KMS-11 (cell line): ENCODE results near the gene SMIM5.
"Not testable (repeated sequence)": the region's sequence is repeated elsewhere in the genome, so short reads cannot be mapped to it uniquely, and the experiment has no call there.

Experiments
- H2AFZ ChIP-seq: fragments of 200-600 bp; sonication (generic); 2 replicates; pipeline ENCODE4 v1.6.1; 2016; ENCODE audit warnings: antibody characterized with exemption, mixed run types, low read depth
- H3K27ac ChIP-seq: fragments of 200-600 bp; sonication (generic); 2 replicates; pipeline ENCODE4 v1.6.1; 2016; ENCODE audit warnings: mild to moderate bottlenecking, mixed run types
- H3K27me3 ChIP-seq: fragments of 200-600 bp; sonication (generic); 2 replicates; pipeline ENCODE4 v1.6.1; 2017; ENCODE audit warnings: mild to moderate bottlenecking, low read depth, mixed run types, moderate library complexity; ENCODE audit not compliant: insufficient read depth
- H3K36me3 ChIP-seq: fragments of 200-600 bp; sonication (generic); 2 replicates; pipeline ENCODE4 v1.6.1; 2017; ENCODE audit warnings: mild to moderate bottlenecking, mixed run types; ENCODE audit not compliant: insufficient read depth
- H3K4me1 ChIP-seq: fragments of 200-600 bp; sonication (generic); 2 replicates; pipeline ENCODE4 v1.6.1; 2016; ENCODE audit warnings: mild to moderate bottlenecking, low read depth, mixed run types; ENCODE audit not compliant: poor library complexity, severe bottlenecking
- H3K4me2 ChIP-seq: fragments of 200-600 bp; sonication (generic); 2 replicates; pipeline ENCODE4 v1.7.0; 2016; ENCODE audit warnings: mild to moderate bottlenecking, mixed run types
- H3K4me3 ChIP-seq: fragments of 200-600 bp; sonication (generic); IDR thresholded peaks from 2 replicates; pipeline ENCODE4 v1.6.1; 2017; ENCODE audit warnings: low read depth, low read length, mixed read lengths; ENCODE audit not compliant: insufficient read depth
- H3K79me2 ChIP-seq: fragments of 200-600 bp; sonication (generic); 2 replicates; pipeline ENCODE4 v1.6.1; 2016; ENCODE audit warnings: low read depth, mixed run types; ENCODE audit not compliant: insufficient read depth
- H3K9ac ChIP-seq: fragments of 200-600 bp; sonication (generic); 2 replicates; pipeline ENCODE4 v1.6.1; 2016; ENCODE audit warnings: mild to moderate bottlenecking, mixed run types
- H4K20me1 ChIP-seq: fragments of 200-600 bp; sonication (generic); 2 replicates; pipeline ENCODE4 v1.6.1; 2016; ENCODE audit warnings: mild to moderate bottlenecking, mixed run types; ENCODE audit not compliant: insufficient read depth
- TF ChIP-seq, protein P1 (sequence below): fragments of 200-600 bp; sonication (generic); conservative IDR thresholded peaks from 2 replicates; pipeline ENCODE4 v1.6.1; 2017; ENCODE audit warnings: low read depth, mild to moderate bottlenecking, antibody characterized with exemption, low read length, moderate library complexity, mixed read lengths

The SMIM5 gene

DNA sequence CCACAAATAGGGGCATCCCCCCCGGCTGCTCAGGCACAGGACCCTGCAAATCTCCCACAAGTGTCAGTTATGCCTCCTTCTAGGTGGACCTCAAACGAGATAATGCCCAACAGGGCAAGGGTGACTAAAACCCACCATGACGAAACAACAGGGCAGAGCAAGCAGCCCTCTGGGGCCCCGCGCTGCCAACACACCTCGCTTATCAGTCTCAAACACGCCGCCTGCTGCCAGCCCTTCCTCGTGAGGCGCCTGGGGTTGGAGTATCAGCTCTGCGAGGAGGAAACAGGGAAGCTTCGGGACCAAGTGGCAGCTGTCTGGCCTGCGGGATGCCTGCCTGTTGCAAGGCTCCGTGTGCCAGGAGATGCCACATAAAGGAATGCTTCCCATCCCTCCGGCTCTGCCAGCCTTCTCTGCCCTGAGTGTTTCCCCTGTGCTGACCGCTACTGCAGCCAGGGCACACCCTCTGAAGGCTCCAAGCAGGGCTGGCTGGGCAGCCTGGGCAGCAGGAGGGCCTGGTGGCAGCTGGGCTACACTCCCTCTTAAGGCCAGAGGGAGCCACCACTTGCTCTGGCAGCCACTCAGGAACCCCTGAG, 2.5 kb downstream of the SMIM5 start:
- TF ChIP-seq, protein P1, sequence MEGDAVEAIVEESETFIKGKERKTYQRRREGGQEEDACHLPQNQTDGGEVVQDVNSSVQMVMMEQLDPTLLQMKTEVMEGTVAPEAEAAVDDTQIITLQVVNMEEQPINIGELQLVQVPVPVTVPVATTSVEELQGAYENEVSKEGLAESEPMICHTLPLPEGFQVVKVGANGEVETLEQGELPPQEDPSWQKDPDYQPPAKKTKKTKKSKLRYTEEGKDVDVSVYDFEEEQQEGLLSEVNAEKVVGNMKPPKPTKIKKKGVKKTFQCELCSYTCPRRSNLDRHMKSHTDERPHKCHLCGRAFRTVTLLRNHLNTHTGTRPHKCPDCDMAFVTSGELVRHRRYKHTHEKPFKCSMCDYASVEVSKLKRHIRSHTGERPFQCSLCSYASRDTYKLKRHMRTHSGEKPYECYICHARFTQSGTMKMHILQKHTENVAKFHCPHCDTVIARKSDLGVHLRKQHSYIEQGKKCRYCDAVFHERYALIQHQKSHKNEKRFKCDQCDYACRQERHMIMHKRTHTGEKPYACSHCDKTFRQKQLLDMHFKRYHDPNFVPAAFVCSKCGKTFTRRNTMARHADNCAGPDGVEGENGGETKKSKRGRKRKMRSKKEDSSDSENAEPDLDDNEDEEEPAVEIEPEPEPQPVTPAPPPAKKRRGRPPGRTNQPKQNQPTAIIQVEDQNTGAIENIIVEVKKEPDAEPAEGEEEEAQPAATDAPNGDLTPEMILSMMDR: no peak
- Histone ChIP-seq H3K9ac (no peak overlapping the region), H3K4me3 (no peak overlapping the region), H3K4me2 (no peak overlapping the region), H3K27me3 (no peaks in the 10 kb centered on the region), H4K20me1 (no peaks in the 10 kb centered on the region), H3K79me2 (no peaks in the 10 kb centered on the region), H3K36me3 (no peaks in the 10 kb centered on the region), H2AFZ (no peak overlapping the region), H3K4me1 (peaks cover 14% of the 10 kb centered on the region), H3K27ac (no peak overlapping the region)

DNA sequence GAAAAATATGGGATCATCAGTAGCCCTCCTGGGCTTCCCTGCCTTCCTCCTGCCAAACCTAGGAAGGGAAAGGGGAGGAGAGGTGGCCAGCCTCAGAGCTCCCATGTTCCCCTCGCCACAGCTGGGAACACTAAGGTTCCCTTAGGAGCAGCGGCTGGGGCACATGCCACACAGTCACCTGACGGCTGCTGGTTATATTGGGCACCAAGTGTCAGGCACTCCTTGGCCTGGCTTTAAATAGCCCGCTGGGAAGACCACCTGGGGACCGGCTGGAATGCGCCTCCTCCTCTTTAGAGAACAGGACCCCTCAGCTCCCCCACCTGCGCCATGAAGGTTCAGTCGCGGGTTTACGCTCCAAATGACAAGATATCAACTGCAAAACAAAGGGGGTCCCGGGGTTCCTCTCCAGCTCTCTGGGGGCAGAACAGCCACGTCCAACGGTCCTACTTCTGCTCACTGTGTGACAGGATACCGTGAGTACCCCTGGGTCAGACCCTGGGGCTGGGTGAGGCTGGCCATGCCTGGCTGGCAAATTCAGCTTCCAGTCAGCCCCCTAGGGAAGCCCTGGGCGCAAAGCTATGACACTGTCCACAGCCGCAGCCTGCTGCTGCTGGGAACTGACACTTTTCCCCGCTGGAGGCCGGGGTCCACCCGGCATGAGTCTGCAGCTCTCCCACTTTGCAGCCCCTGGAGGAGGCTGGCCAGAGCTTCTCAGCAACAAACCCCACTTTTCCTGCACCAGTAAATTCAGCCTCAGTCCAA, 3.3 kb downstream of the SMIM5 start:
- no peaks in the 10 kb centered on the region for H4K20me1 ChIP-seq
- H3K4me2 ChIP-seq: no peak overlapping the region
- no peak overlapping the region for H3K4me3 ChIP-seq
- peaks cover 14% of the 10 kb centered on the region for H3K4me1 ChIP-seq
- TF ChIP-seq, protein P1: no peak
- H3K36me3 ChIP-seq: no peaks in the 10 kb centered on the region
- no peak overlapping the region for H3K9ac ChIP-seq
- H2AFZ ChIP-seq: no peak overlapping the region
- H3K27ac ChIP-seq: no peak overlapping the region
- H3K79me2 ChIP-seq: no peaks in the 10 kb centered on the region
- H3K27me3 ChIP-seq: no peaks in the 10 kb centered on the region

DNA sequence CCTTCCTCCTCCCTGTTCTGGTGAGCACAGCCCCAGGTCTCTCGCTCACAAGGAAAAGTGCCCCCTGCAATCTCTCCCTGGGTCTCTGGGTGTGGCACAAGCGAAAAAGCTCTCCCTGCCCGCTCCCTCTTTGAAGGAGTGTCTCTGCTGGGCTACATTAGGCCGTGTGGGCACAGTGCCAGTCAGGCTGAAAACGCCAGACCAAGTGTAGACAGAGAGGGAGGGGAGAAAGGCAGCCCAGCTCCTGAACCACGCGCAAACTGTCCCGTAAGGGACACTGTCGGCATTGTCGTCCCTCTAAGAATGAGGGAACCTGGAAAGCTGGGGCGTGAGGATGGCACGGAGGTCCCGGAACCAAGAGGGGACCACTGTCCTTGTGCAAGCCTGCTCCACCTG, 3.9 kb downstream of the SMIM5 start:
- H3K9ac ChIP-seq: no peak overlapping the region
- peaks cover 14% of the 10 kb centered on the region for H3K4me1 ChIP-seq

DNA sequence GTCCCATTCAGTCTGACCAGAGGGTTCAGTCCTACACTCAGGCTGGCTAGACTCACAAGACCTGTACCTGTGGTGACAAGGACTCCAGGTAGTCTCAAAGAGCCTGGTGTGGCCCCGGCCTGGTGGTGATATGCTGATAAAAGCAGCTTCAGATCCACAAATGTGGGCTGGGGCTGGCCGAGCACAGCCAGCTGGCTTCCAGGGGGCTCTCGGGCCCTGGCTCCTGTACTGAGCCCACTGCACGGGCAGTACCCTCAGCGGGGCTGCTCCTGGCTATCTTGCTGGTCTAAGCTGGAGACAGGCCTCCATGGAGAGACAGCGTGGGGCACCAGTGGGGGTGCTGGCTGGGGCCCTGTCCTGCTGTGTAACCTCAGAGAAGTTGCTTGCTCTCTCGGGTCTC, 4.3 kb downstream of the SMIM5 start:
- peaks cover 14% of the 10 kb centered on the region for H3K4me1 ChIP-seq
- no peak overlapping the region for H3K9ac ChIP-seq

More for the DNA sequence above, 3.9 kb downstream of the SMIM5 start:
- H3K79me2 ChIP-seq: no peaks in the 10 kb centered on the region
- no peak overlapping the region for H3K4me3 ChIP-seq
- no peak overlapping the region for H3K27ac ChIP-seq
- H3K27me3 ChIP-seq: no peaks in the 10 kb centered on the region
- H3K4me2 ChIP-seq: no peak overlapping the region
- no peak overlapping the region for H2AFZ ChIP-seq
- TF ChIP-seq, protein P1: no peak
- H3K36me3 ChIP-seq: no peaks in the 10 kb centered on the region
- no peaks in the 10 kb centered on the region for H4K20me1 ChIP-seq

DNA sequence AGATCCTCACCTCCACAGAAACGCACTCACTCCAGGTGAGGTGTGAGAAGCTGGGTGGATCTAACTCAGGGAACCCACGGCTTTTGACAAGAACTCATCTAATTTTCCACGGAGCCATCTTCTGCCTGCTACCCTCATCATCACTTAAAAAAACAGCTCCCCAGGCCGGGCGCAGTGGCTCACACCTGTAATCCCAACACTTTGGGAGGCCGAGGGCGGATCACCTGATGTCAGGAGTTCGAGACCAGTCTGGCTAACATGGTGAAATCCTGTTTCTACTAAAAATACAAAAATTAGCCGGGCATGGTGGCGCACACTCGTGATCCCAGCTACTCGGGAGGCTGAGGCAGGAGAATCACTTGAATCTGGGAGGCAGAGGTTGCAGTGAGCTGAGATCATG, 4.8 kb downstream of the SMIM5 start:
- H3K4me2 ChIP-seq, H3K9ac ChIP-seq: not testable (repeated sequence)
- H3K4me1 ChIP-seq: peaks cover 13% of the 10 kb centered on the region

More for the DNA sequence above, 4.3 kb downstream of the SMIM5 start:
- H4K20me1 ChIP-seq: no peaks in the 10 kb centered on the region
- H3K27me3 ChIP-seq: no peaks in the 10 kb centered on the region
- no peak overlapping the region for H3K4me3 ChIP-seq
- TF ChIP-seq, protein P1: no peak
- no peak overlapping the region for H3K27ac ChIP-seq
- H2AFZ ChIP-seq: no peak overlapping the region
- H3K4me2 ChIP-seq: no peak overlapping the region
- H3K79me2 ChIP-seq: no peaks in the 10 kb centered on the region
- H3K36me3 ChIP-seq: no peaks in the 10 kb centered on the region

More for the DNA sequence above, 4.8 kb downstream of the SMIM5 start:
- H2AFZ ChIP-seq, H4K20me1 ChIP-seq, H3K27me3 ChIP-seq, H3K36me3 ChIP-seq, H3K79me2 ChIP-seq, H3K4me3 ChIP-seq, H3K27ac ChIP-seq: not testable (repeated sequence)
